Hepatocyte (in vitro differentiated cells): ENCODE results near the gene XPNPEP1. TPM values are rescaled to one million over a fixed set of nuclear protein-coding genes. Genes with fewer than 3 reads are reported as not detected.

ENCODE experiments used
- DNase-seq: peaks from one replicate; pipeline ENCODE4 v3.0.0-alpha.2; 2016; ENCODE audit warnings: low spot score
- H2AFZ ChIP-seq: fragments of 200-600 bp; sonication (generic); 2 replicates; pipeline ENCODE4 v1.6.0; 2016; ENCODE audit warnings: antibody characterized with exemption, mild to moderate bottlenecking
- H3K27ac ChIP-seq: fragments of 200-600 bp; sonication (generic); 2 replicates; pipeline ENCODE4 v1.5.1; 2016; ENCODE audit warnings: mild to moderate bottlenecking
- H3K27me3 ChIP-seq: fragments of 200-600 bp; sonication (generic); 2 replicates; pipeline ENCODE4 v1.6.1; 2016
- H3K36me3 ChIP-seq: fragments of 200-600 bp; sonication (generic); replicated peaks from 2 replicates; pipeline ENCODE4 v1.5.1; 2016; ENCODE audit warnings: low read depth; ENCODE audit not compliant: insufficient read depth
- H3K4me1 ChIP-seq: fragments of 200-600 bp; sonication (generic); 2 replicates; pipeline ENCODE4 v1.5.1; 2016; ENCODE audit warnings: mild to moderate bottlenecking, moderate library complexity; ENCODE audit not compliant: insufficient read depth
- H3K4me2 ChIP-seq: fragments of 200-600 bp; sonication (generic); 2 replicates; pipeline ENCODE4 v1.6.0; 2016
- H3K4me3 ChIP-seq: fragments of 200-600 bp; sonication (generic); 2 replicates; pipeline ENCODE4 v1.5.1; 2016; ENCODE audit warnings: mild to moderate bottlenecking
- H3K79me2 ChIP-seq: fragments of 200-600 bp; sonication (generic); 2 replicates; pipeline ENCODE4 v1.6.0; 2017; ENCODE audit warnings: mild to moderate bottlenecking
- H3K9me2 ChIP-seq: fragments of 200-600 bp; sonication (generic); replicated peaks from 2 replicates; pipeline ENCODE4 v1.6.0; 2017; ENCODE audit warnings: mild to moderate bottlenecking; ENCODE audit not compliant: insufficient read depth
- H3K9me3 ChIP-seq: fragments of 200-600 bp; sonication (generic); 2 replicates; pipeline ENCODE4 v1.5.1; 2016; ENCODE audit warnings: low read depth, mild to moderate bottlenecking
- H4K20me1 ChIP-seq: fragments of 200-600 bp; sonication (generic); 2 replicates; pipeline ENCODE4 v1.6.0; 2016; ENCODE audit warnings: mild to moderate bottlenecking; ENCODE audit not compliant: insufficient read depth, poor library complexity, severe bottlenecking
- CTCF ChIP-seq: fragments of 200-600 bp; sonication (generic); IDR thresholded peaks from 2 replicates; pipeline ENCODE4 v1.5.1; 2016; ENCODE audit warnings: antibody characterized with exemption, mild to moderate bottlenecking; ENCODE audit not compliant: poor library complexity
- EZH2 ChIP-seq: fragments of 200-600 bp; sonication (generic); IDR thresholded peaks from 2 replicates; pipeline ENCODE4 v1.6.1; 2016; ENCODE audit warnings: antibody characterized with exemption, mild to moderate bottlenecking, borderline replicate concordance
- EZH2phosphoT487 ChIP-seq: fragments of 200-600 bp; sonication (generic); IDR thresholded peaks from one replicate; pipeline ENCODE4 v1.6.1; 2018; ENCODE audit warnings: antibody characterized with exemption, mild to moderate bottlenecking, low read depth, moderate library complexity; ENCODE audit not compliant: unreplicated experiment, severe bottlenecking
- WGBS: methylation state at CpG from one replicate; pipeline ENCODE4 v1.1.6; 2016; ENCODE audit warnings: low lambda C conversion rate; ENCODE audit errors: missing lambda C conversion rate; 5-methylcytosine and 5-hydroxymethylcytosine counted together
- polyA plus RNA-seq: library from polyadenylated mRNA; unstranded; fragments of >200 nt; fragmentation: Nextera tagmentation; extraction: Ambion mirVana; gene quantifications from 2 replicates; pipeline ENCODE4 v1.2.1, GENCODE V29; 2016
- total RNA-seq: library from RNA; depleted of rRNA; stranded (reverse); fragments of >200 nt; gene quantifications from 2 replicates; pipeline ENCODE4 v1.2.3, GENCODE V29; 2014

The XPNPEP1 gene
- total and polyA plus RNA-seq, 2 experiments from 2014 or later = 55.5 to 99.4 TPM

GRCh38 chr10:109902992-109903947 is 20.0 kb downstream of the XPNPEP1 start:
- H2AFZ ChIP-seq = no peak overlapping the region
- H3K36me3 ChIP-seq = no peaks in the 10 kb centered on the region
- H3K4me2 ChIP-seq = peak overlapping the region; percentile 65
- H3K79me2 ChIP-seq = peaks cover 81% of the 10 kb centered on the region
- DNase-seq = no peak
- no peak overlapping the region for H3K4me3 ChIP-seq
- 80% methylated on average over 7 of the region's 7 CpGs for WGBS
- H3K27me3 ChIP-seq = no peaks in the 10 kb centered on the region
- peaks cover 17% of the 10 kb centered on the region for H3K4me1 ChIP-seq
- TF ChIP-seq EZH2phosphoT487 = no peak
- TF ChIP-seq EZH2 = no peak
- no peak for TF ChIP-seq CTCF
- no peaks in the 10 kb centered on the region for H4K20me1 ChIP-seq
- peak overlapping the region; percentile 84 for H3K27ac ChIP-seq
- H3K9me2 ChIP-seq = no peaks in the 10 kb centered on the region
- H3K9me3 ChIP-seq = no peaks in the 10 kb centered on the region

- DNase-seq = no peak
- WGBS = 92% methylated on average over 9 of the region's 9 CpGs
- Histone ChIP-seq H3K27ac (peak overlapping the region; percentile 15), H4K20me1 (no peaks in the 10 kb centered on the region), H3K9me3 (no peaks in the 10 kb centered on the region), H3K4me1 (peaks cover 17% of the 10 kb centered on the region), H3K27me3 (no peaks in the 10 kb centered on the region), H3K9me2 (no peaks in the 10 kb centered on the region), H2AFZ (no peak overlapping the region), H3K4me3 (no peak overlapping the region), H3K36me3 (no peaks in the 10 kb centered on the region), H3K79me2 (peaks cover 87% of the 10 kb centered on the region), H3K4me2 (no peak overlapping the region)
- TF ChIP-seq EZH2phosphoT487 = no peak
These were observed 23.7 kb downstream of the XPNPEP1 start for GRCh38 chr10:109899356-109900331.

- Histone ChIP-seq H3K9me2 (no peaks in the 10 kb centered on the region), H3K79me2 (peaks cover 87% of the 10 kb centered on the region), H3K4me1 (peaks cover 17% of the 10 kb centered on the region), H3K4me2 (no peak overlapping the region), H3K36me3 (no peaks in the 10 kb centered on the region), H3K27ac (peak overlapping the region; percentile 15), H2AFZ (no peak overlapping the region), H3K9me3 (no peaks in the 10 kb centered on the region), H4K20me1 (no peaks in the 10 kb centered on the region), H3K4me3 (no peak overlapping the region), H3K27me3 (no peaks in the 10 kb centered on the region)
- 81% methylated on average over 5 of the region's 5 CpGs for WGBS
- DNase-seq = no peak
- TF ChIP-seq EZH2 = no peak
These were observed 24.5 kb downstream of the XPNPEP1 start for GRCh38 chr10:109898666-109899355.

GRCh38 chr10:109898007-109898406 is 25.3 kb downstream of the XPNPEP1 start:
- WGBS = over 99% methylated on average over 6 of the region's 6 CpGs
- H3K4me2 ChIP-seq = no peak overlapping the region
- no peaks in the 10 kb centered on the region for H3K9me3 ChIP-seq
- peaks cover 14% of the 10 kb centered on the region for H3K4me1 ChIP-seq
- no peaks in the 10 kb centered on the region for H3K9me2 ChIP-seq
- no peaks in the 10 kb centered on the region for H4K20me1 ChIP-seq
- H3K4me3 ChIP-seq = no peak overlapping the region
- no peaks in the 10 kb centered on the region for H3K36me3 ChIP-seq
- no peak overlapping the region for H3K27ac ChIP-seq
- no peak for TF ChIP-seq EZH2phosphoT487
- TF ChIP-seq EZH2 = no peak
- TF ChIP-seq CTCF = no peak
- H3K27me3 ChIP-seq = no peaks in the 10 kb centered on the region
- DNase-seq = no peak
- peaks cover 87% of the 10 kb centered on the region for H3K79me2 ChIP-seq
- H2AFZ ChIP-seq = no peak overlapping the region
